HG03060 (cell line): ENCODE results near the gene PEX13.
A peak's percentile ranks its signal among the peaks of the same experiment; 100 is the strongest.
"Not testable (repeated sequence)": the region's sequence is repeated elsewhere in the genome, so short reads cannot be mapped to it uniquely, and the experiment has no call there.

ENCODE experiments used
- ATAC-seq: cut with Tn5 transposase; IDR thresholded peaks from one replicate; pipeline ENCODE4 v1.9.1; 2021; ENCODE audit warnings: low read depth, moderate number of reproducible peaks; ENCODE audit not compliant: unreplicated experiment

PEX13 gene

GRCh38 chr2:61017556-61018317, at the start of gene PEX13, which contains the start of gene PUS10:
PEX13 (plus strand) TSS chr2:61017720; CDS start chr2:61017760, 40 bp downstream.
PUS10 (minus strand) TSS chr2:61018255; CDS start chr2:61011890, 6,365 bp downstream.
- peak; percentile 55 for ATAC-seq

- no peak for ATAC-seq
Observed at GRCh38 chr2:60972889-60973656, 44.4 kb upstream of the PEX13 start.

- ATAC-seq = no peak
Observed at GRCh38 chr2:60973705-60974104, 43.8 kb upstream of the PEX13 start.

- no peak for ATAC-seq
Observed at GRCh38 chr2:60974652-60975051, 42.9 kb upstream of the PEX13 start.

GRCh38 chr2:60976256-60976850, 41.2 kb upstream of the PEX13 start:
- no peak for ATAC-seq

GRCh38 chr2:60976875-60977561, 40.5 kb upstream of the PEX13 start:
- ATAC-seq = no peak

GRCh38 chr2:60977562-60977895, 40.0 kb upstream of the PEX13 start:
- ATAC-seq = no peak

- ATAC-seq = no peak
Observed at GRCh38 chr2:60979231-60979630, 38.3 kb upstream of the PEX13 start.

GRCh38 chr2:60980071-60980815, 37.3 kb upstream of the PEX13 start:
- no peak for ATAC-seq

GRCh38 chr2:60982066-60982465, 35.5 kb upstream of the PEX13 start:
- not testable (repeated sequence) for ATAC-seq

- ATAC-seq = no peak
Observed at GRCh38 chr2:60984720-60985119, 32.8 kb upstream of the PEX13 start.

- no peak for ATAC-seq
Observed at GRCh38 chr2:60987041-60987440, 30.5 kb upstream of the PEX13 start.

GRCh38 chr2:60987656-60988055, 29.9 kb upstream of the PEX13 start:
- ATAC-seq = not testable (repeated sequence)

- no peak for ATAC-seq
Observed at GRCh38 chr2:60989259-60989658, 28.3 kb upstream of the PEX13 start.

GRCh38 chr2:60991644-60992043, 25.9 kb upstream of the PEX13 start:
- no peak for ATAC-seq

- ATAC-seq = peak; percentile 98
Observed at GRCh38 chr2:60992985-60993392, 24.5 kb upstream of the PEX13 start.

- ATAC-seq = no peak
Observed at GRCh38 chr2:60994131-60994530, 23.4 kb upstream of the PEX13 start.

- ATAC-seq = no peak
Observed at GRCh38 chr2:60998628-60999545, 18.6 kb upstream of the PEX13 start.

GRCh38 chr2:61005736-61006135, 11.8 kb upstream of the PEX13 start:
- no peak for ATAC-seq
